Measurements from ENCODE around the gene BLM.
A peak's percentile ranks its signal among the peaks of the same experiment; 100 is the strongest.
"Not testable (repeated sequence)": the region's sequence is repeated elsewhere in the genome, so short reads cannot be mapped to it uniquely, and the experiment has no call there.

BLM gene
- total RNA-seq, result 30.4 to 32.6 reads per million in 2 donors

DNA sequence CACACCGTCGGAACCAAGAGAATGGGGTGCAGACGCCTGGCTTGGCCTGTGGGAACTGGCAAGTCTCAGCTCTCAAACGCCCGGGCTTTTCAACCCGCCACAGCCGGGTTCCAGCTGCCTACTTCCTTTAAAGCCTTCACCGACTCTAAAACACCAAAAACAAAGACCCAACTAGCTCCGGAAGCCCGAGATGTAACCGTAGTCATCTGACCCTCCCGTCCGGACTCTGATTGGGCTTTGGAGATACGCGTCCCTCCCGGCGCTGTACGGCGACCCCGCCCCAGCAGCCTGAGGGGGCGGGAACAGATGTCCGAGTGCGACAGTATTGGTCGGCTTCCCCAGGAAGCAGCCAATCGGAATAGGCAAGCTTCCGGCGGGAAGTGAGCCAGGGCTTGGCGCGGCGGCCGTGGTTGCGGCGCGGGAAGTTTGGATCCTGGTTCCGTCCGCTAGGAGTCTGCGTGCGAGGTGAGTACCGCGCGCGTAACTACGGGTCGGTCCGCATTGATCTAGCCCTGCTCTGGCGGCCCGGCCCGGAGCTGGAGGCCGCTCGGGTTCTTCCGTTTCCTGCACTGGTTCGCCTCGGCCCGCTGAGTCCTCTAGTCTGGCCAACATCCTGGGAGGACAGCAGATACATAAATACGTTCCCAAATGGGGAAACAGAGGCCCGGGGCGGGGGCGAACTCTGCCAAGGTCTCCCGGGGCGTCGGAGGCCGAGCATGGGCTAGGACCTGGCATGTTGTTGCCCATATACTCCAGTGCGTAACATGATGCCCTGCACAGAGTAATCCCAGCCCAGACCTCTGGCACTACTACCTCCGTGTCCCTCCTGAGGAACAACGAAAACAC, at the start of gene BLM:
BLM (plus strand) TSS at position 371 of the 846 bp plus-strand sequence. CDS start 30,047 bp downstream, outside the sequence.
- DNase-seq, result peak; percentile 84

DNA sequence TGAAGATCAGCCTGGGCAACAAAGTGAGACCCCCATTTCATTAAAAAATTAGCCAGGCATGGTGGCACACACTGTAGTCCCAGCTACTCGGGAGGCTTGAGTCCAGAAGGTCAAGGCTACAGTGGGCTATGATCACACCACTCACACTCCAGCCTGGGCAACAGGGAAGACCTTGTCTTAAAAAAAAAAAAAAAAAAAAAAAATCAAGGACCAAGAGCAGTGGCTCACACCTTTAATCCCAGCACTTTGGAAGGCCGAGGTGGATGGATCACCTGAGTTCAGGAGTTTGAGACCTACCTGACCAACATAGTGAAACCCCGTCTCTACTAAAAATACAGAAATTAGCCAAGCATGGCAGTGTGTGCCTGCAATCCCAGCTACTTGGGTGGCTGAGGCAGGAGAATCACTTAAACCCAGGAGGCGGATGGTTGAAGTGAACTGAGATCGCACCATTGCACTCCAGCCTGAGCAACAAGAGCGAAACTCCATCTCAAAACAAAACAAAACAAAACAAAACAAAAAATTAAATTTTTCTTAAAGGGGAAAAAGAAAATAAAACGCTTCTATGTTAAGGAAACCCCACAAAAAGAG, 49.3 kb upstream of the BLM start:
- not testable (repeated sequence) for DNase-seq

DNA sequence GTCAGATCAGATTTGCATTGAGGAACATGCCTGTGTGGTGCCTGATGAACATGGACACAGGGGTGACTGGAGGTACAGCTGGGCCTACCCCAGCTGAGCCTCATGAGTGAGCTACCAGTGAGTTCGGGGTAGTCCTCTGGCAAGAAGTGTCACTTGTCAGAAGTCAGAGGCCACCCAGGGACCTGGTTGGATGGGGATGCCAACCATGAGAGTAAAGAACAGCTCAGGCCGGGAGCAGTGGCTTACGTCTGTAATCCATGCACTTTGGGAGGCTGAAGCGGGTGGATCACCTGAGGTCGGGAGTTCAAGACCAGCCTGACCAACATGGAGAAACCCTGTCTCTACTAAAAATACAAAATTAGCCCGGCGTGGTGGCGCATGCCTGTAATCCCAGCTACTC, 46.5 kb upstream of the BLM start:
- DNase-seq, result not testable (repeated sequence)

DNA sequence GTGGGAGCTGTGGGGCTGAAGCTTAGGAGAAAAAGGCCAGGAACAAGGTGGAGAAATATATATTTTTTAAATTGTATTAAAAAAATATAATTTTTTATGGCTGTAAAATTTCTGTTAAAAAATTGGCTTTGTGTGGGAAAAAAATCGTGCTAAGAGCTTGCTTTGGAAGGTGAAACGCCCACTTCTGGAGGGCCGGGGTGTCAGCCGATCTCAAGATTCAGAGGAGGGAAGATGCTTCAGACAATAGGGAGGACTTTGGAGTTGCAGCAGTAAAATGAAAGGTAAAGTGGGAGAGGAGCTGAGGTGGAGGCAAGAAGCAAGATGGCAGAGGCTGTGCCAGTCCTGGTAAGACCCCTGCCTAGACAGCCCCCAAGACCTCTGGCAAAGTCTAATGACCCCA, 45.9 kb upstream of the BLM start:
- no peak for DNase-seq

DNA sequence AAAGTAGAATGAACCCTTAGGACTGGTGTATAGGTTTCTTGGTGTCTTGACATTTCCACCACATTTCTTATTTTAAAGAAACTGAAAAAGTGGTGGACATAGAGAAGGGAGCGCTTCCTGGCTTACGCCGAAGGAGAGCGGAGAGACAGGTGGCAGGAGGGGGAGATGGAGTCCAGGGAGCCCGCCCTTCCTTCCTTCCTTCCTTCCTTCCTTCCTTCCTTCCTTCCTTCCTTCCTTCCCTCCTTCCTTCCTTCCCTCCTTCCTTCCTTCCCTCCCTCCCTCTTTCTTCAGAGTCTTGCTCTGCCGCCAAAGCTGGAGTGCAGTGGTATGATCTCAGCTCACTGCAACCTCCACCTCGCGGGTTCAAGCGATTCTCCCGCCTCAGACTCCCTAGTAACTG, 43.8 kb upstream of the BLM start:
- not testable (repeated sequence) for DNase-seq

DNA sequence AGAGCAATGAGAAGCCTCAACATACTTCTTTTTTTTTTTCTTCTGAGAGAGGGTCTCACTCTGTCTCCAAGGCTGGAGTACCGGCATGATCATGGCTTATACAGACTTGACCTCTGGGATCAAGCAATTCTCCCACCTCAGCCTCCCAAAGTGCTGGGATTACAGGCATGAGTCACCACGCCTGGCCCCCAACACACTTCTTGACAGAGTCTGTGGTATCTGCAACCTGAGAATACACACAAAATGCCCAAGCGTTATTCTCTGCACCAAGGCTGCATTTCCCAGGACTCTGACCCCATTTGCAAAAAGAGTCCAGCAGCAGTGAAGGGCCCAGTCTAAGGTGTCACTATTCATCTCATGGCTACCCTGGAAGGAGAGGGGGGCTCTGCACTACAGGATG, 42.7 kb upstream of the BLM start:
- no peak for DNase-seq

DNA sequence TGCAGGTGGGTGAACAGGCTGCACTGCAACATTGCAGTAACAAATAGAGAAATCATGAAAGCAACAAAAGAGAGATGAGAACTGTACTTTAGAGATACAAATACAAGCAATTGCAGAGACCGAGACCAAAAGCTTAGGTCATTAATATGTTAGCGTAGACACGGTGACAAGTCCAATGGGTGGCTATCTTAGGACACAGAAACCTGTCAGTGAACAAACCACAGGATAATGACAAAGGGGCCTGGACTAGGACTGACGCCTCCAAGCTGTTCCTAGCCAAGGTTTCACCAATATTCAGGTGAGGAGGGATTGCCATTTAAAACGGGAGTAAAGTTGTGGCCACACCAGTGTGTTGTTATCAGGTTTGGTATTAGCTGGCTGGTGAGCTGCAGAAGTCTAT, 41.7 kb upstream of the BLM start:
- no peak for DNase-seq

DNA sequence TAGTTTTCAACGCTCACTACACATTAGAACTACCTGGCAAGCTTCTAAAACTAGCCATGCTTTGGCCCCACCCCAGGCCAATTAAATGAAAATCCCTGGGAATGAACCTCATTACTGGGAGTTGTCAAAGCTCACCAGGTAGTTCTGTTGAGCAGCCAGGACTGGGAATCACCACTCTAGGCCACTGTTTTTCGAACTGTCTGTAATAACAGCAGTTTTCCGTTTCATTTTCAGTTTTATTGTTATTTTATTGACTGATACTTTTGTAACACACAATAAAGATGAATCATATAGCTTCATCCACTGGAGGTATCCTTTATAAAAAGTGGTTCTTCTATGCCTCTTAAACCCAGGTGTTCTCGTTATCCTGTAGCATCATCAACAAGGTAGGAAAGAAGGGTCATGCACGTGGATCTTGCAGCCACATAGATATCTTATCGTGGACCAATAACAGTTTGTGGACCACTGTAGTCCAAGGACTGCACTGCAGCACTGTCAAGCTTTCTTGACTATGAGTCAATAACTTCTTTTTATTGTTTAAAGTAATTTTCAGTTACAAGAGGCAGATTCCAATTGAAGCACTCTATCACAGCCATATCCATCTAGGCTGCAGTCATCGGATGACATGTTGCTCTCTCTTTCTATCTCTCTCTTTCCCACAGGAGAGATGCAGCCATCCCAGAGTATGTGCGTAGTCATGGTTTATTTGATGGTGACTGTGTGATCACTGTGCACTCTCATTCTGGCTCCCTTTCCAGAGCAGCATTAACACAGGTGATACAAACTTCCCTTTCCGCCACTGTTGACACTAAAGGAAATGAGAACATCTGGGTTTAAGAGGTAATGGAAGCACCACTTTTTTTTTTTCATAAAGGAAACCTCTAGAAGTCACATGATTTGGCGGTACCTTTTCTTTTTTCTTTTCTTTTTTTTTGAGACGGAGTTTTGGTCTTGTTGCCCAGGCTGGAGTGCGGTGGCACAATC, 39.0 kb upstream of the BLM start:
- DNase-seq, result no peak

DNA sequence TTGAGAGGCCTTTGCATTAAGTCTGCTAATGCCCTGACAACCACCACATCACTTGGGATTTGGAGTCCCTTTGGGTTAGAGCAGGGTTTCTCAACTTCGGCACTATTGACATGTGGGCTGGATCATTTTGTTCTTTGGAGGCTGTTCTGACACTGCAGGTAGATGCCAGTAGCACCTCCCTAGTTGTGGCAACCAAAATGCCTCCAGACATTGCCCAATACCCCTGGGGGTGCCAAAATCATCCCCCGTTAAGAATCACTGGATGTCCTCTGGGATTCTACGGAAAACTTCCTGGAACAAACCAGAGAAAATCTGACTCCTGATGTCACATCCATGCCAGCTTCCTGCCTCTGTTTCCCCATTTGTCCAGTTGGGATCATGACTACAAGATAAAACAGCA, 37.2 kb upstream of the BLM start:
- no peak for DNase-seq

DNA sequence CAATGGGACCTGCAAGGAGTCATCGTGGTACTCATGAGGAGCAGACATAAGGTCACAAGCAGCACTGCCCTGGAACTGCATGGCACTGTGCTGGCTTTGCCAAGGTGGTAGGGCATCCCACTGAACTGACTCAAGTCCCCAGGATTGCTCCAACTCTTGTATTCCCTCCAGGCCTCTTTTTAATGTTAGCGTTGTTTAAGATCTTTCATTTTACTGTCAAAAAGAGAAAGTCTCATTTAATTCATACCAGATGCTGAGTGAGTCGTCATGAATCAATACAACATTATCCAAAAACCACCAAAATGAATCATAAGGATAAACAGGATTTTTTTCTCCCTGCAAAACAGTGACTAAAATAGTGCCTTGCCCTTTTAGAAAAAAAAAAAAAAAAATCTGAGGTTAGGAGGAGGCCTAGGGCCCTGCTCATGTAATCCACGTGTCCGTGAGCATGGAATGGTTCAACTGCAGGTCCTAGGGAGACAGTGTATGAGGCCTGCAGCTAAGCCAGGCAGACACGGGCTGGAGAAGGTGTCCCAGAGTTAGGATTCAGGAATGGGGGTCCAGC, 36.7 kb upstream of the BLM start:
- DNase-seq, result no peak

DNA sequence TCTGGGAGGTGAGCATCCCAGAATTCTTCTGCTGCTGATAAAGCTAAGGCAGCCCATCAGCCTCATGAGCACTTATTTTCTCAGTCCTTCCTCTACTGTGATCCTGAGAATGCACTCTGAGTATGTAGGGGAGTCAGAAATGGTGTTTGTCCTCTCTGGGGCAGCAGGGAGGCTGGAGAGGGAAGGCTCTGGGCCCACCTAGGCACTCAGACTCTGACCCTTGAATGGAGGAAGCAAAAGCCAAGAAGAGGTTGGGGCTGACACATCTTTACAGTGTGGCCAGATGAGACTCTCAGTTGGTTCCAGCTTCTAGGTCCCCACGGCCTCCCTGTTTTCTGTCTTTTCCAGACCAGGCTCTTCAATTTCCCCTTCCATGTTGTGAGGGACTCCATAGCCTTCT, 36.1 kb upstream of the BLM start:
- DNase-seq, result no peak

DNA sequence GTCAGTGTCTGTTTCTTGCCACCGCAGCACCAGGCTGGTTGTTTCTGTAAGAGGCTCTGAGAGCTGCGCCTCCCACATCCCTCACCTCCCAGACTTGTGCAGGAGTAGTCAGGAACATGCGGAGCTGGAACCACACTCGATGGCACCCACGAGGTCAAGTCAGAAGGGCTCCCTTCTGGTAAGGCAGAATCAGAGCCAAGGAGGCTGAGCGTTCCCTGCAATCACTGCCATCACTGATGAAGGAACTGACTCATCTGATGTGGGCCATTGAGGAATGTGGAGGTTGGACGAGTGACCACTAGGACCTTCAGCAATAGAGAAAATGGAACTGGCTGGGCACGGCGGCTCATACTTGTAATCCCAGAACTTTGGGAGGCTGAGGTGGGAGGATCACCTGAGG, 35.7 kb upstream of the BLM start:
- no peak for DNase-seq

DNA sequence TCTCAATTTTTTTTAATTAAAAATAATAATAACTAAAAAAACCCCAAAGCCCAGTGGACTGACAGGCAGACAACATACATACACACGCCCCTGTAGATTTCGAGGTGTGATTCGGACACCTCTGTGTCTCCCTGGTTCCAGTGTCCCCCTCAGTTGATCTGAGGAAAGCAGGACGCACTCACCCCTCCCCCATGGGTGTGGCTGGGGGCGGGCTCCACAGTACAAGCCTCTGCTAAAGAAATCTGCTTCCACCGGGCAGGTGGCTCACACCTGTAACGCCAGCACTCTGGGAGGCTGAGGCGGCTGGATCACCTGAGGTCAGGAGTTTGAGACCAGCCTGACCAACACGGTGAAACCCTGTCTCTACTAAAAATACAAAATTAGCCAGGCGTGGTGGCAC, 33.8 kb upstream of the BLM start:
- no peak for DNase-seq

DNA sequence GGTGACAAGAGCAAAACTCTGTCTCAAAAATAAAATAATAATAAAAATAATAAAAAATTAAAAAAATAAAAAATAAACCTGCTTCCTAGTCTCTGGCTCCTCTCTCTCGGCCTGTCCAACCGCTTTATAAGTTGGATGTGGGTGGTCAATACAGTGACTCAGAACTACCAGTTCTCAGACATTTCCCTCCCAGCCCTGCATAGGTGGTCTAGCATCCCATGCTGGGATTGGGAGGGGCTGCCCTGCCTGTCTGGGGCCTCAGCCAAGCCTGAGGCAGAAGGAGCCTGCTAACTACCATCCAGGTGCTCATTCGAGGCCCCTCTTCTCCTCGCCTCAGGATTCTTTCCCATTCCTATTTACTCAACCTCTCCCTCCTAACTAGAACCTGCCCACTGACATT, 33.3 kb upstream of the BLM start:
- no peak for DNase-seq

DNA sequence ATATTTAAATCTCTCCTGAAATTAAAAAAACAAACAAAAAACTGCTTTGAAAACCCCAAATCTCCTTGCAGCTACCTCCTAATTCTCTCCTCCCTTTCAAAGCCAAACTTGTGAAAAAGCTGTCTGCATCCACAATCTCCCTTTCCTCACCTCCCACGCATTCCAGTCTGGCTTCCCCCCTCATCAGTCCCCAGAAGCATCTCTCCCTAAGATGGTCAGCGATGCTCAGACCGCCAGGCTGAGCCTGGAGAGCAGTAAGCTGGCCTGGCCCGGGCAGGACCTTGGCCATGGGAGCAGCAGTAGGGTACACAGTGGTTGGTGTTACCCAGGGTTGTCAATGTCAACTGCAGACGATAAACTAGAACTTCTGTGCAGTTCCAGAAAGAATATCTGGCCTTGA, 32.9 kb upstream of the BLM start:
- no peak for DNase-seq

DNA sequence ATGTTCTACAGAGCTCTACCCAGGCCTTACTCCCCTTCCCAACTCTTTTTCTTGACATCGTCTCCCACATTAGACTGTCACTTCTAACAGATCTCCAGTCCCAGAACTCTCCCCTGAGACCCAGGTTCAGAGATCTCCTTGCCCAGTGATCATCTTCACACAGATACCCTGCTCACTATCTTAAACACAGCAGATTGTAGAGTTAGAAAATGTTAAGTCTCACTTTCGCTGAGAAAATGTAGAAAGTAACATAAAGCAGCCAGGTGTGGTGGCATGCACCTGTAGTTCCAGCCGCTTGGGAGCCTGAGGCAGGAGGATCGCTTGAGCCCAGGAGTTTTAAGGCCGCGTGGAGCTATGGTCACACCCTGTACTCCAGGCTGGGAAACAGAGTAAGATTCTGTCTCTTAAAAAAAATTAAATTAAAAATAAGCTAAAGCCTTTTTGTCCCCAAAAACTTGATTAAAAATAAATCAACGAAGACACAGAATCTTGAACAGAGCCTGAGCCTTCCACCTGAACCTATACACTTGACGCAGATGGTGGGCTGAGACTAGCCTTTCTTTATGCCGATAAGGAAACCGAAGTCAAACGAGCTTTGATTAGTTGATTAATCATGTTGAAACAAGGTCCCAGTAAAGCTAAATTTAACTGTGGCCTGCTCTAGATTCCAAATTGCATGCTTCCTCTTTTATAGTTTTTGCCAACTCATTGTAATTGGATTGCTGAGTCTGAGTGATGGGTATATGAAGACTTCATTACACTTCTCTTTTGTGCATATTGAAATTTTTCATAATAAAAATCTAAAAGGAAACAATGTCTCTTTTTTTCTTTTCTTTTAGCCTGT, 31.3 kb upstream of the BLM start:
- no peak for DNase-seq

DNA sequence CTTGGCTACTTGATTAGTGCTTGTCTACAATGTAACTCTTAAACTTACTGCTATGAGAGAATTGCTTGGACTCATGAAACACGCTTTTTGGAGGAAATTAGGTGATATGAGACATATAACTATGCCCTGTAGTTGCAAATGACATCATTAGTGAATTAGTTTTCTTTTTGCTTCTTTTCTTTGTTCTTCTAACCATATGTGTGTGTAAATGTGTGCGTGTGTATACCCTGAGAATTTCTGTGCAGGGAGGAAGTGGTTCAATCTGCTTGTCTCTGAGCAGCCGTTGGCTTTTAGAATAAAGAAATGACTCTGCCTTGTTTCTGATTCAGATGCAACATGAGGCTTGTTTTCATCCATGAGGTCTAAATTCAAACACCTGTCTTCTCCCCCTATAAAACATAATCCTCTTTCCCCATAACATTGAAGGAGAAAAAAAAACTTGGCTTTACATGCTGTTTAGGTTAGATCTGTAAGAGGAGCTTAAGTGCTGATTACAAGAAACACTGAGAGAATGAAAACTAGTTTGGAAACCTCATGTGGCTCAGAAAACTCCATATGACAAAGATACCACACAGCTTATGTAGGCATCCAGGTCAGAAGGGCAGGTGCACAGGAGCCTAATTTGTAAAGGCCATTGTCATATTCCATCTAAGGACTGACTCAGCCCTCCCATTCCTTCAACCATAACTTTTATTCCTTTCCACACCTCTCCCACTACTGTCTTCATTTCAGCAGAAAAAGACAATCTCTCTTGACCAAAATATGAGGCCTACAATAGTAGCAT, 30.5 kb upstream of the BLM start:
- no peak for DNase-seq

DNA sequence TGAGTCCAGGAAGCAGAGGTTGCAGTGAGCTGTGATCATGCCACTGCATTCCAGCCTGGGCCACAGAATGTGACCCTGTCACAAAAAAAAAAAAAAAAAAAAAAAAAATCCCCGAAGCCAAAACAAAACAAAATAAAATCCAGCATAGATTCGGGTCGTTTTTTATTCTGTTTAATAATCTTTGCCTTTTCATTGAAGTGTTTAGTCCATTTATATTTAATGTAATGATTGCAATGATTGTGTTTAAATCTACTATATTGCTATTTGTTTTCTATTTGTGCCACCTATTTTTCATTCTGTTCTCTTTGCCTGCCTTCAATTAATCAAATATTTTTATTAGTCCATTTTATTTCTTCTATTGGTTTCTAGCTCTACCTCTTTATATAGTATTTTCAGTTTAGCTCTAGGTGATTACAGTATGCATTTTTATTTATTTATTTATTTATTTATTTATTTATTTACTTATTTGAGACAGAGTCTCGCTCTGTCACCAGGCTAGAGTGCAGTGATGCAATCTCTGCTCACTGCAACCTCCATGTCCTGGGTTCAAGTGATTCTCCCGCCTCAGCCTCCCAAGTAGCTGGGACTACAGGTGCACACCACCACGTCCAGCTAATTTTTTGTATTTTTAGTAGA, 27.7 kb upstream of the BLM start:
- DNase-seq, result not testable (repeated sequence)

DNA sequence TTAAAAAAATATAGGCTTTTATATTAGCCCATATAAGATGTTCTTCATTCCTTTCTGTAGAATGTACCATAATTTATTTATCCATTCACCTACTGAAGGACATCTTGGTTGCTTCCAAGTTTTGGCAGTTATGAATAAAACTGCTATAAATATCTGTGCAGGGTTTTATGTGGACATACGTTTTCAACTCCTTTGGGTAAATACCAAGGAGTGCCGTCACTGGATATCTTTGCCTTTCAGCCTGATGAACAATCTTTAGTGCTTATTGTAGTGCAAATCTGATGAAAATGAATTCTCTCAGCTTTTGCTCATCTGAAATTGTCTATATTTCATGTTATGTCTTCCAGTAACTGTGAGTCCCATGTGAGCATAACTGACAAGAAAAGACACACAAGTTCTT, 26.6 kb upstream of the BLM start:
- no peak for DNase-seq

DNA sequence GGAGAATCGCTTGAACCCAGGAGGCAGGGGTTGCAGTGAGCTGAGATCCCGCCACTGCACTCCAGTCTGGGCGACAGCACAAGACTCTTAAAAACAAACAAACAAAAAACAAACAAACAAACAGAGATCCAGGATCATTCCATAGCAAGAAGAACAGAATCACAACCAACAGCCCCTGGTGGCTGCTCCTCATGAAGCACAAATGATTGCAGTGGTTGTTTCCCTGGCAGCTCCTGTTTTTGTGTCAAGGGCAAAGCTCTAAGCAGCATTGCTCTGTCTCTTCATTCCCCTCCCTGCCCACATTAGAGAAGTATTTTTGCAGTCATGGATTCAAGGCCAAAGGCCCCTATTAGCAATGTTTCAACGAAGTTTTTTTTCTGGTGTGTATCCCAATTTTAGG, 25.8 kb upstream of the BLM start:
- DNase-seq, result no peak

Data from activated gamma-delta T cell (primary cell).